ENCODE results near the gene GFAP.

DNA sequence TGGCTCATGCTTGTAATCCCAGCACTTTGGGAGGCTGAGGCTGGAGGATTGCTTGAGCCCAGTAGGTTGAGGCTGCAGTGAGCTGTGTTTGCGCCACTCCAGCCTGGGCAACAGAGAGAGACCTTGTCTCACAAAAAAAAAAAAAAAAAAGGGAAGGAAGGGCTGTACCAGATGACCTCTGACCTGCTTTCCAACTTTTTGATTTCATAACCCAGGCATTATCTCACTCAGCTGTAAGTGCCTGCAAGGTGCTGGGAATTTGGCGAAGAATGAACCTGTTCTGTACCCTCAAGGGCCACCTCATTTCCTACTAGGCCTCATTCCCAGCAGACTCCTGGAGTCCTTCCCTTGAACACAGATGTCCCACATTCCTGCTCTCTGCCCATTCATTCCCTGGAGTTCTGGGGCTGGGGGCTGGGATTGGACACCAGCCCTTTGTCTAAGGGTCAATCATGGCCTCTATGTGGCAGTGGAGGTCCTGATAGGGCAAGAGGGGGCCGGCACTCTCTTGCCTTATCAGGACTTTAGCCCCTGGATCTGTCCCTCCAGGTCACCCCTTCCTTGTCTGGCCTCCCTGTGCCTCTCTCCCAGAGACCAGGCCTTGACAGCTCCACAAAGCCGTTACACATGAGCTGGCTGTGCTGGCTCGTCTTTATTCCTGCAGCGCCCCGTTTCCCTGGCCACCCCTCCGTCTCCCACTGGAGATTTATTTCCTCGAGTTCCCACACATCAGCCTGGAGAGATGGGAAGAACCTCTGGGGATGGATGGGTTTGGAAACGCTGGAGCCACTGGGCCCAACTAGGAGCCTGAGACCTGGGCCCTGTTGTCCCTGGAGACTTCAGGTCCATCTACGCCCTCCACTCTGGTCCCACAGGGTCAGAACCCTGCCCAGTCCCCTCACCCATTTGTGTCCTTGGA lies 821 bp upstream of the GFAP start:
- TF ChIP-seq, protein P1, sequence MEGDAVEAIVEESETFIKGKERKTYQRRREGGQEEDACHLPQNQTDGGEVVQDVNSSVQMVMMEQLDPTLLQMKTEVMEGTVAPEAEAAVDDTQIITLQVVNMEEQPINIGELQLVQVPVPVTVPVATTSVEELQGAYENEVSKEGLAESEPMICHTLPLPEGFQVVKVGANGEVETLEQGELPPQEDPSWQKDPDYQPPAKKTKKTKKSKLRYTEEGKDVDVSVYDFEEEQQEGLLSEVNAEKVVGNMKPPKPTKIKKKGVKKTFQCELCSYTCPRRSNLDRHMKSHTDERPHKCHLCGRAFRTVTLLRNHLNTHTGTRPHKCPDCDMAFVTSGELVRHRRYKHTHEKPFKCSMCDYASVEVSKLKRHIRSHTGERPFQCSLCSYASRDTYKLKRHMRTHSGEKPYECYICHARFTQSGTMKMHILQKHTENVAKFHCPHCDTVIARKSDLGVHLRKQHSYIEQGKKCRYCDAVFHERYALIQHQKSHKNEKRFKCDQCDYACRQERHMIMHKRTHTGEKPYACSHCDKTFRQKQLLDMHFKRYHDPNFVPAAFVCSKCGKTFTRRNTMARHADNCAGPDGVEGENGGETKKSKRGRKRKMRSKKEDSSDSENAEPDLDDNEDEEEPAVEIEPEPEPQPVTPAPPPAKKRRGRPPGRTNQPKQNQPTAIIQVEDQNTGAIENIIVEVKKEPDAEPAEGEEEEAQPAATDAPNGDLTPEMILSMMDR (IDR thresholded peaks at IDR 0.05): no peak
- TF ChIP-seq POLR2A (IDR thresholded peaks at IDR 0.05): no peak

All from heart left ventricle (tissue), 13 donors.